Measurements from ENCODE around the gene DNMT1. TPM values are rescaled to one million over a fixed set of nuclear protein-coding genes. Genes with fewer than 3 reads are reported as not detected.
A peak's percentile ranks its signal among the peaks of the same experiment; 100 is the strongest.

The DNMT1 gene
- total RNA-seq, 1 experiment from 2014 or later, result 140 TPM

DNA sequence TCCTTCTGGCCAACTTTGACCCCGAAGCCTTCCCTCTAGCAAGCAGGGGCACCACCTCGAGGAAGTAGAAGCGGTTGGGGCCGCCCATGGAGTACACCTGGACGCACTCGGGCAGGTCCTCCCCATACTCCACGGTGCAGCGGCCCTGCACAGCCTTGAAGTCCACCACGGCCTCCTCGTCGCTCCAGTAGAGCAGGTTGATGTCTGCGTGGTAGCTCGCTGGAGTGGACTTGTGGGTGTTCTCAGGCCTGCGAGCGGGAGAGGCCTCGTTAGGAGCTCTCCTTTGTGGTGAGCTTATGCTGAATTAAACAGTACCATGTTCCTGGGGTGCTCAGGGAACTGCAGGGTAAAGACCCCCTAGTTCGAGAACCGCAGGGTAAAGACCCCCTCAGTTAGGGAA is 52.8 kb downstream of the DNMT1 start:
- no peak for DNase-seq (ENCODE audit: low read depth)

DNA sequence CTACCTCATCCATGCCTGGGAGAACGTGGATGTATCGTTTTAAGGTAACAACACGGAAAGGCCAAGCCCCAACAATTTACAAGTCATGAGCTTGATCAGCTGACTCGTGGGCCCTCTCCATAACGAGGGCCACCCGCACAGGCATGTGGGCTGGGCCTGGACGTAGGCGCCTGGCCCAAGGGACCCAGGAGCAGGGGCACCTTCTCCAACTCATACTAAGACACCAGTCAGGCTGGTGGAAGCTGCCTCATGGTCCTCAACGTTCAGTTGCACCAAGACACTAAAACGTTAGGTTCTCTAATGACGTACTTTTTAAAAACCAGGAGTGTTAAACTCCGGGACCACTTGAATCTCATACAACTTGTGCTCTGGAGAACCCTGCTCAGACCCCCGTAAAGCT is 53.3 kb downstream of the DNMT1 start:
- no peak for DNase-seq (ENCODE audit: low read depth)

GRCh38 chr19:10139952-10140351 is 54.8 kb downstream of the DNMT1 start:
- no peak for DNase-seq (ENCODE audit: low read depth)

- DNase-seq (ENCODE audit: low read depth), result no peak
Measured at GRCh38 chr19:10138879-10139795, 55.6 kb downstream of the DNMT1 start.

DNA sequence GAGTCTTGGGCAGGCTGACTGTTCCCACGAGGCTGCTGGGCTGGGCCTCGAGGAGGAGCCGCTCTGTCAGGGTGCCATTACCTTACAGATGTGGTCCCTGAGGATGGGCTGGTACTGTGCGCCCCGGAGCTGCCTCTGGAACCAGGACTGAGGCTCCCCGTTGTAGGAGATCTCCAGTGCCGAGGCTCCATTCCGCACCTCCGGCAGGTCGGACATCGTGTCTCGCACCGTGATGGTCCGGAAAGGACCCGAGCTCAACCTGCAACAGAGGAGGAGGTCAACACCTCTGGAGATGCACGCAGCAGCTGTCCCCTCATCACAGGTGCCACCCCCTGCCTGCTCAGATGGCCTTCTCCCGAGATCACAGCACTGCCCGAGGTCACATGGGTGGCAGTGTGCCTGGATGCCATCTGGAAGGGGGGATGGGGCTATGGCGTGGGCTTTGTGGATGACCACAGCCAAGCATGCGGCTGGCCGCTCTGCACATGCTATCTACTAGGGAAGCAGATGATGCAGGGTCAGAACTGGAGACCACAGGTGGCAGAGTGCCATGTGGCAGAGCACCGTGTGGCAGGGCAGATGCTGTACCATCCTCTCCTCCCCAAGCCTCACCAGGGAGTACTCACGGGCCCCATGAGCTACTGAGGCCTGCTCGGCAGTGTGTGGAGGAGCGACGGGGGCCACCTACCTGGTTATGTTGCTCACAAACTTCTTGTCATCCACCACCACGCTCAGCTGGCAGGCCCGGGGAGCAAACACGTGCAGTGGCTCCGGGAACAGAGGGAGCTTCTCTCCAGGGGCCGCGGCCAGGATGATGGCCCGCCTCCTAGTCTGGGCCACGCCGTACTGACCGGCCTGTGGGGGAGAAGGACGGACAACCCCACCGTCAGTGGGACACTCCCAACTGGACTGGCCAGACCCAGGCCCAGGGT is 56.7 kb downstream of the DNMT1 start:
- no peak for DNase-seq (ENCODE audit: low read depth)

DNA sequence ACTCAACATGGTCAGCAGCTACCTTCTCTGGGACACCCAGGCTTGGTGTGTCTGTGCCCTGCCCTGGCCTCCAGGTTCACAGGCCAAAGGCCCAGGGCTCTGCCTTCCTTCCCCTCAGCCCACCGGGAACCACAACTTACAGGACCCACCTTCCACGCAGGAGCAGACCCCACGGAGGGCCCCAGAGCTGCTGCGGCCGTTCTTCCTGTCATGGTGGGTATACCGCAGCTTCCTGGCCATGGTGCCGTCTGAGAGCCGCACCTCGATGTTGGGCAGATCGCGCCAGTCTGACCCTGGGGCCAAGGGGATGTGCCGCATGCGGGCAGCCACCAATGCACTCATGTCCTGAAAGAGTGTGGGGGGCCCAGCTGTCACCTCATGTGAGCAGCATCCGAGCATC is 57.8 kb downstream of the DNMT1 start:
- no peak for DNase-seq (ENCODE audit: low read depth)

GRCh38 chr19:10135551-10136334 is 59.0 kb downstream of the DNMT1 start:
- DNase-seq (ENCODE audit: low read depth), result no peak

GRCh38 chr19:10134040-10134439 is 60.7 kb downstream of the DNMT1 start:
- DNase-seq (ENCODE audit: low read depth), result no peak

DNA sequence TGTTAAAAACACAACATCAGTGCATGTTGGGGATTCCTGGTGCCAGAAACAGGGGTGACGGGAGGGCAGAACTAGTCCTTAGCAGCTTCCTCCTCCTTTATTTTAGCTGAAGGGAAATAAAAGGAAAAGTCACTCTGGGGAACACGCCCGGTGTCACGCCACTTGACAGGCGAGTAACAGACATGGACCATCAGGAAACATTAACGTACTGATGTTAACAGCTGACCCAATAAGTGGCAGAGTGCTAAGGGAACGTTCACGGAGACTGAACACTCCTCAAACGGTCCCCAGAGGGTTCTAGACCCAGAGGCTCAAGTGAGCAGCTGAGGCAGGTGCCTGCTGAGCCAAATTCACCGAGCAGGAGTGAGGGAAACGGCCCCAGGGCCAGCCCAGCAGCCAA is 61.2 kb downstream of the DNMT1 start:
- no peak for DNase-seq (ENCODE audit: low read depth)

DNA sequence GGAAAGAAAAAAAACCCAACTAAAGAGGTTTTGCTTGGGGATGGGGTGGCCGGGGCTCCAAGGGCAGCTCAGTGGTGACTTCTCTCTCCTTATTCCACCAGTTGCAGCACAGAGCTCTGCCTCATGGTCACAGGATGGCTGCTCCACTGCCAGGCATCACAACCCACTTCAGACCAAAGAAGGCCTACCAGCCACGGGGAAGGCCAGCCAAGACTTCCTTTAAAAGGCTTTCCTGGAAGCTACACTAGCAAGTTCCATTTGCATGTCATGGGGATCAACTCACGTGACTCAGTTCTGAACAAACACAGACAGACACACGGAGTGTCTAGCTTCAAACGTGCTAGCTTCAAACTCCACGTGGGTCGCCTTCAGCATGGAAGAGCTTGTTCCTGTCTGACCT is 61.8 kb downstream of the DNMT1 start:
- DNase-seq (ENCODE audit: low read depth), result no peak

DNA sequence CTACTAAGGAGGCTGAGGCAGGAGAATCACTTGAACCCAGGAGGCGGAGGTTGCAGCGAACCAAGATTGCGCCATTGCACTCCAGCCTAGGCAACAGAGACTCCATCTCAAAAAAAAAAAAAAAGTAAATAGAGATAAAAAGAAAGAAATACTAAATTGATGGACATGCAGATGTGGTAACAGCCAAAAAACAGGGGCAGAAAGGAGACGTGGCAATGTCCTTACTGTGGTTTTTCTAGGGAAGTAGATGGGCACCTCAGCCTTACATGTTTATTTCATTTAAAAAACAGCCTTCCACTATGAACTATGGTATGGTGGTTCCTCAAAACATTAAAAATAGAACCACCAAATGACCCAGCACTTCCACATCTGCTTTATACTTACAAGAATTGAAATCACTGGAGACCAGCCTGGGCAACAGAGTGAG is 68.5 kb downstream of the DNMT1 start:
- DNase-seq (ENCODE audit: low read depth), result no peak

DNA sequence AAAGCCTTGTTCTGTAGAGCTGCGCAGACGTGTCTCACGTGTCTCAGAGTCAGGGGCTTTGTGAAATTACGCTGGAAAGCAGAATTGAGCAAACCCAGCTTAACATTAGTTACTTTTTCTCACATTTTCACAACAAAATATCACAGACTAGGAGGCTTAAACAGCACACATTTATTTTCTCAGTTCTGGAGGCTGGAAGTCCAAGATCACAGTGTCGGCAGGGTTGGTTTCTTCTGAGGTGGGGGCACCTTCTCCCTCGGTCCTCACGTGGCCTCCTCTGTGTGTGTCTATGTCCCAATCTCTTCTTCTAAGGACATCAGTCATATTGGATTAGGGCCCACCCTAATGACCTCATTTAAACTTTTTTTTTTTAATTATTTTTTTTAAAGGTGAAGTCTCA is 70.3 kb downstream of the DNMT1 start:
- DNase-seq (ENCODE audit: low read depth), result no peak

DNA sequence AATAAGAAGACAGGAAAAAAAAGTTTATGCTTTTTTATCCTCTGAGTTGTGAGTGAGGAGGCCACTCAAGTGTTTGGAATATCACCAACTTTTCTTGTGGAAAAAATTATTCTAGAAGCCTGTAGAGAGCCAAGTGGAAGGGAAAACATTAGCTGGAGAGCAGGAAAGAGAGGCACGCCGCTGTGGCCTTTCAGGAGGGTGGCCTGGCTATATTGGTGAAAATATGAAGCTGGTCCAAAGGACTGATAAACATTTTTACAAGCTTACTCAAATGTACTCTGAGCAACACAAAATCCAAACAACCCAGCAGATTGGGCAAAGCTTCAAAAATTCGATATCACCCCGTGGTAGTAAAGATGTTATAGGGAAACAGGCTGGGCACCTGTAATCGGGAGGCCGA is 72.7 kb downstream of the DNMT1 start:
- DNase-seq (ENCODE audit: low read depth), result no peak

- peak; percentile 62 for DNase-seq (ENCODE audit: low read depth)
Measured at GRCh38 chr19:10120538-10121189, 74.1 kb downstream of the DNMT1 start.

- DNase-seq (ENCODE audit: low read depth), result peak; percentile 37
Measured at GRCh38 chr19:10118960-10119359, 75.8 kb downstream of the DNMT1 start.

DNA sequence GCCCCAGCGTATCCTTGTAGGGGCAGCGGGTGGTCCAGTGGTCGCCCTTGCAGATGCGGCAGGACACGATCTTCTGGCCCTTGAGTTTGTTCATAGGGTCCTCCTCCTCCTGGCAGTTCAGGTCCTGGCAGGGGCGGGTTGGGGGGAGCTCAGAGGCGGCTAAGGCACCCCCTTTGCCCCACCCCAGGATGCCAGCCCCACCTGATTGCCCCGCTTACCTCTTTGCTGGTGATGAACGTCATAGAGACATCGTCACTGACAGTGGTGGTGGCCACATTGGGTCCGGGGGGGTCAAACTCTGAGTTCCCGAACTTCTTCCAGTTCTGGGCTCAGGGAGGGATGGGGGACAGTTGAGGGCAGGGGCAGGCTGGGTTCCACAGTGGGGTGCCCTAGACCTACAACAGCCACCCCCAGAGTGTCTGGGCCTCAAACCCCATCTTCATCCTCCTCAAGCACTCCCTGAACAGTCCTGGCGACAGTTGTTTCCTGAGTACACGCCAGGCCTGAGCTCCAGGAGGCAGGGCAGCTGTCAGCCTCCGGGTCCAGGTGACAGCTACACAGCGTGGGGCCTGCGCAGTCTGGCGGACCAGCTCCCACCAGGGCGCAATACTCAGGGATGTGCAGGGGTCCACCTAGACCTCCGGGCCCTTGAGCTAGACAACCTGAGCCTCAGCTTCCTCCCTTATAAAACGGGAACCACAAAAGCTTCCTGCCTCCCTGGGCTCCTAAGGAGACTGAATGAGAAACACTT is 77.7 kb downstream of the DNMT1 start:
- DNase-seq (ENCODE audit: low read depth), result no peak

- DNase-seq (ENCODE audit: low read depth), result peak; percentile 43
Measured at GRCh38 chr19:10116085-10116865, 78.5 kb downstream of the DNMT1 start.

GRCh38 chr19:10115392-10116084 is 79.2 kb downstream of the DNMT1 start:
- peak; percentile 45 for DNase-seq (ENCODE audit: low read depth)
